Measurements from ENCODE around the gene ANKRD13B. TPM values are rescaled to one million over a fixed set of nuclear protein-coding genes. Genes with fewer than 3 reads are reported as not detected.

The ANKRD13B gene
- total RNA-seq, 1 experiment from 2014 or later, result 31.4 TPM

- Histone ChIP-seq H3K36me3 (ENCODE audit: control insufficient read depth, insufficient read depth, low read length) (0 out of 2 replicates have a peak, but pooled peaks cover 2% of the 10 kb centered on the region), H3K4me3 (ENCODE audit: low read depth in 2 of 2, low read length in 2 of 2) (no peak overlapping the region), H3K9me3 (ENCODE audit: control insufficient read depth, insufficient read depth, low read depth, low read length) (no peaks in the 10 kb centered on the region), H3K27ac (ENCODE audit: low read length) (no peak overlapping the region), H3K4me1 (ENCODE audit: control insufficient read depth, insufficient read depth, low read length) (no peaks in the 10 kb centered on the region), H3K27me3 (ENCODE audit: control insufficient read depth, insufficient read depth, low read length) (no peaks in the 10 kb centered on the region)
- CTCF ChIA-PET, result no interaction called here
- intact Hi-C loops (cut with micrococcal nuclease; ENCODE audit: unreplicated experiment) (no loop called here), in situ Hi-C loops (cut with HindIII; ENCODE audit: low pct_unique_long_range_greater_than_20kb, low sequenced_read_pairs) (no loop called here)
- no peak for DNase-seq (ENCODE audit: low read depth, low spot score)
- TF ChIP-seq SIN3A (IDR thresholded peaks at IDR 0.05; ENCODE audit: borderline replicate concordance, insufficient read depth, low read depth, low read length) (no peak), REST (IDR thresholded peaks at IDR 0.05; ENCODE audit: insufficient read depth in 1 of 2, low read depth in 2 of 2, low read length in 1 of 2) (no peak), CTCF (IDR thresholded peaks at IDR 0.05) (no peak), POLR2AphosphoS5 (IDR thresholded peaks at IDR 0.05; ENCODE audit: low read depth, low read length) (no peak), TCF7L2 (IDR thresholded peaks at IDR 0.05; ENCODE audit: low read depth, low read length) (no peak)
- POLR2A ChIA-PET, result no interaction called here
- no TSS peak for BruUV-seq (replicated peaks)
- no peak for ATAC-seq
These were observed 14.1 kb upstream of the ANKRD13B start for GRCh38 chr17:29578626-29579485.

- ATAC-seq, result peak; percentile 94
- H3K4me3 ChIP-seq (ENCODE audit: low read depth in 2 of 2, low read length in 2 of 2), result no peak overlapping the region
- TF ChIP-seq REST (IDR thresholded peaks at IDR 0.05; ENCODE audit: insufficient read depth in 1 of 2, low read depth in 2 of 2, low read length in 1 of 2) (peak in 1 of 2 experiments; percentile 69; a peak in 1 of 4 replicates), POLR2AphosphoS5 (IDR thresholded peaks at IDR 0.05; ENCODE audit: low read depth, low read length) (peak; percentile 61; the same call in 1 of the 2 replicates), SIN3A (IDR thresholded peaks at IDR 0.05; ENCODE audit: borderline replicate concordance, insufficient read depth, low read depth, low read length) (no peak), CTCF (IDR thresholded peaks at IDR 0.05) (peak; percentile 93), TCF7L2 (IDR thresholded peaks at IDR 0.05; ENCODE audit: low read depth, low read length) (no peak)
- in situ Hi-C loops (cut with HindIII; ENCODE audit: low pct_unique_long_range_greater_than_20kb, low sequenced_read_pairs) (no loop called here), intact Hi-C loops (cut with micrococcal nuclease; ENCODE audit: unreplicated experiment) (no loop called here)
- no peaks in the 10 kb centered on the region for H3K9me3 ChIP-seq (ENCODE audit: control insufficient read depth, insufficient read depth, low read depth, low read length)
- CTCF ChIA-PET, result interaction anchor here (0.6 to 1.9 kb wide), 8 partner anchors 11 to 290 kb away, joined by 3 to 13 read pairs (median 5); partner anchors contain the start of genes ANKRD13B and TP53I13
- no peak overlapping the region for H3K27ac ChIP-seq (ENCODE audit: low read length)
- POLR2A ChIA-PET, result interaction anchor here (0.6 kb wide), 1 partner anchor 47 kb away, joined by 4 read pairs; no protein-coding TSS in a partner anchor
- DNase-seq (ENCODE audit: low read depth, low spot score), result no peak
- H3K36me3 ChIP-seq (ENCODE audit: control insufficient read depth, insufficient read depth, low read length), result 0 out of 2 replicates have a peak, but pooled peaks cover 2% of the 10 kb centered on the region
- H3K27me3 ChIP-seq (ENCODE audit: control insufficient read depth, insufficient read depth, low read length), result no peaks in the 10 kb centered on the region
- BruUV-seq (replicated peaks), result TSS peak; percentile 44
- no peaks in the 10 kb centered on the region; the same call in 1 of the 2 replicates for H3K4me1 ChIP-seq (ENCODE audit: control insufficient read depth, insufficient read depth, low read length)
These were observed 12.8 kb upstream of the ANKRD13B start for GRCh38 chr17:29579866-29580771.
